Smooth muscle cell (in vitro differentiated cells): ENCODE data around the gene ZBTB7A. TPM values are rescaled to one million over a fixed set of nuclear protein-coding genes. Genes with fewer than 3 reads are reported as not detected.

Experiments
- DNase-seq: peaks from one replicate; lab custom pipeline; 2025; ENCODE audit not compliant: unreplicated experiment; lab: John Stamatoyannopoulos, UW
- H2AFZ ChIP-seq: fragments of 200-600 bp; sonication (generic); 2 replicates; pipeline ENCODE4 v1.6.0; 2016; ENCODE audit warnings: antibody characterized with exemption, low read depth, mild to moderate bottlenecking
- H3F3A ChIP-seq: fragments of 200-600 bp; sonication (generic); 2 replicates; pipeline ENCODE4 v1.6.0; 2017; ENCODE audit warnings: antibody characterized with exemption, low read depth
- H3K27ac ChIP-seq: fragments of 200-600 bp; sonication (generic); 2 replicates; pipeline ENCODE4 v1.5.1; 2016; ENCODE audit warnings: low read depth, mild to moderate bottlenecking
- H3K27me3 ChIP-seq: fragments of 200-600 bp; sonication (generic); 2 replicates; pipeline ENCODE4 v1.6.1; 2016; ENCODE audit warnings: low read depth, mild to moderate bottlenecking
- H3K36me3 ChIP-seq: fragments of 200-600 bp; sonication (generic); 2 replicates; pipeline ENCODE4 v1.5.1; 2016; ENCODE audit warnings: low read depth
- H3K4me1 ChIP-seq: fragments of 200-600 bp; sonication (generic); 2 replicates; pipeline ENCODE4 v1.5.1; 2016; ENCODE audit warnings: low read depth
- H3K4me2 ChIP-seq: fragments of 200-600 bp; sonication (generic); 2 replicates; pipeline ENCODE4 v1.6.0; 2016; ENCODE audit warnings: mild to moderate bottlenecking
- H3K4me3 ChIP-seq: fragments of 200-600 bp; sonication (generic); 2 replicates; pipeline ENCODE4 v1.5.1; 2016; ENCODE audit warnings: mild to moderate bottlenecking
- H3K79me2 ChIP-seq: fragments of 200-600 bp; sonication (generic); 2 replicates; pipeline ENCODE4 v1.6.0; 2016; ENCODE audit warnings: low read depth, mild to moderate bottlenecking
- H3K9ac ChIP-seq: fragments of 200-600 bp; sonication (generic); 2 replicates; pipeline ENCODE4 v1.6.0; 2016; ENCODE audit warnings: low read depth
- H3K9me3 ChIP-seq: fragments of 200-600 bp; sonication (generic); replicated peaks from 2 replicates; pipeline ENCODE4 v1.5.1; 2016; ENCODE audit warnings: low read depth
- H4K20me1 ChIP-seq: fragments of 200-600 bp; sonication (generic); 2 replicates; pipeline ENCODE4 v1.6.0; 2016; ENCODE audit warnings: low read depth
- WGBS: methylation state at CpG from one replicate; pipeline ENCODE4 v1.1.7; 2016; ENCODE audit warnings: low lambda C conversion rate; 5-methylcytosine and 5-hydroxymethylcytosine counted together
- polyA plus RNA-seq: library from polyadenylated mRNA; unstranded; fragments of >200 nt; fragmentation: Nextera tagmentation; extraction: Ambion mirVana; gene quantifications from 2 replicates; pipeline ENCODE4 v1.2.1, GENCODE V29; 2016
- total RNA-seq: library from RNA; depleted of rRNA; stranded (reverse); fragments of >200 nt; gene quantifications from 2 replicates; pipeline ENCODE4 v1.2.3, GENCODE V29; 2014
- TF ChIP-seq, protein P1 (sequence below): fragments of 200-600 bp; sonication (generic); IDR thresholded peaks from 2 replicates; pipeline ENCODE4 v1.5.1; 2017; ENCODE audit warnings: borderline replicate concordance, mild to moderate bottlenecking, antibody characterized with exemption; ENCODE audit not compliant: insufficient read depth, poor library complexity, severe bottlenecking

The ZBTB7A gene
- total and polyA plus RNA-seq, 2 experiments from 2014 or later = 13.3 to 36.0 TPM

DNA sequence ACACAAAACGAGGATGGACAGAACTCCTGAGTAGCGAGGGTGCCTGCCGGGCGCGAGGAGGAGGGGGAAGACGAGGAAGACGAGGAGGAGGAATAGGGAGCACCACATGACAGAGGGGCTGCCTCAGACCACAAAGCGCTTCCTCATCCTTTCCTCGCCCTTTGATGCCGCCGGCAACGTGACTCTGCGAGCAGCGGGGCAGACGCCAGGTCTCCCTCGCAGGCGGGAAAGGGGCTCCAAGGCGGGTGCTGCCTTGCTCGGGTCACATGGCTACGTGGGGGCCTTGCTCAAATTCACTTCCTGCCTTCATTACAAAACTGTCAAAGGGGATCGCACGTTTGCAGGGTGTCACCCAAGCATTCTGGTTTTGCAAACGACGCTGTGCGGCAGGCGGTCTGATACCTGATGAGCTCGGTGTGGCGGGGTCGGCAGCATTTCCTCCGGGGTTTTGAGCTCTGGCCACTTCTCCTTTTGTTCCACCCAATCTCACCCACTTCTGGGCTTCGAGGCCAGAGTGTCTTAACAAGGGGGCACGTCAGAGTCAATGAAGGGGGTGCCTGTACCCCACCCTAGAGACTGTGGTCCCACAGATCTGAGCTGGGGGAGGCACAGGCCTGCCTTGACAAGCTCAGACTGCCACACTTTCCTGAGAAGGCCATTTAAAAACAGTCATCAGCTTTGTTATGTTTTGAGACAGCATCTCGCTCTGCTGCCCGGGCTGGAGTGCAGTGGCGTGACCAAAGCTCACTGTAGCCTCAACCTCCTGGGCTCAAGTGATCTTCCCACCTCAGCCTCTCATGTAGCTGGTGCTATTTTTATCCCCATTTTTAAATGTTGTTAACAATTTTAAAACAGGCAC is 42.3 kb upstream of the ZBTB7A start:
- H3K79me2 ChIP-seq = no peaks in the 10 kb centered on the region
- TF ChIP-seq, protein P1, sequence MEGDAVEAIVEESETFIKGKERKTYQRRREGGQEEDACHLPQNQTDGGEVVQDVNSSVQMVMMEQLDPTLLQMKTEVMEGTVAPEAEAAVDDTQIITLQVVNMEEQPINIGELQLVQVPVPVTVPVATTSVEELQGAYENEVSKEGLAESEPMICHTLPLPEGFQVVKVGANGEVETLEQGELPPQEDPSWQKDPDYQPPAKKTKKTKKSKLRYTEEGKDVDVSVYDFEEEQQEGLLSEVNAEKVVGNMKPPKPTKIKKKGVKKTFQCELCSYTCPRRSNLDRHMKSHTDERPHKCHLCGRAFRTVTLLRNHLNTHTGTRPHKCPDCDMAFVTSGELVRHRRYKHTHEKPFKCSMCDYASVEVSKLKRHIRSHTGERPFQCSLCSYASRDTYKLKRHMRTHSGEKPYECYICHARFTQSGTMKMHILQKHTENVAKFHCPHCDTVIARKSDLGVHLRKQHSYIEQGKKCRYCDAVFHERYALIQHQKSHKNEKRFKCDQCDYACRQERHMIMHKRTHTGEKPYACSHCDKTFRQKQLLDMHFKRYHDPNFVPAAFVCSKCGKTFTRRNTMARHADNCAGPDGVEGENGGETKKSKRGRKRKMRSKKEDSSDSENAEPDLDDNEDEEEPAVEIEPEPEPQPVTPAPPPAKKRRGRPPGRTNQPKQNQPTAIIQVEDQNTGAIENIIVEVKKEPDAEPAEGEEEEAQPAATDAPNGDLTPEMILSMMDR = no peak
- H3K4me1 ChIP-seq = no peaks in the 10 kb centered on the region
- no peak overlapping the region for H3K4me3 ChIP-seq
- H2AFZ ChIP-seq = no peak overlapping the region
- H3K27ac ChIP-seq = no peak overlapping the region
- WGBS = 96% methylated on average over 35 of the region's 35 CpGs
- H3K4me2 ChIP-seq = no peak overlapping the region
- H3K9ac ChIP-seq = no peak overlapping the region
- DNase-seq = no peak
- H3K36me3 ChIP-seq = no peaks in the 10 kb centered on the region
- no peaks in the 10 kb centered on the region for H3F3A ChIP-seq
- H3K9me3 ChIP-seq = no peaks in the 10 kb centered on the region
- H4K20me1 ChIP-seq = peaks cover 28% of the 10 kb centered on the region
- no peaks in the 10 kb centered on the region for H3K27me3 ChIP-seq

DNA sequence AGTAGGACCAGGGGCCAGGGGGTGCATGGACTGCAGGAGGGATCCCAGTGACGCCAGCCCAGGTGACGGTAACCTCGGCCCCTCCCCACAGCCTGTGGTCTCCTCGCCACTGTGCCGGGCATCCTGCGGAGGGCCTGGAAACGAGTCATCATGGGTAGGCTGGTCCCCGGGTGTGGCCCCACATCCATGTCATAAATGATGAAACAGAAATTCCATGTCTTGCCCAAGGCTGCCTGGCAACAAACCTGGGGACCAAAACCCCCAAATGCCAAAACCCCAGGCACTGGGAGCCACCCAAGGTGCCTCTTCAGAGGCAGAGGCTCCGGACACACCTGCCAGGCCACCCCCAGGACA is 36.4 kb upstream of the ZBTB7A start:
- no peak for DNase-seq
- Histone ChIP-seq H3K27ac (no peak overlapping the region), H3K9me3 (no peaks in the 10 kb centered on the region), H3K27me3 (no peaks in the 10 kb centered on the region), H3K4me2 (no peak overlapping the region), H3K4me1 (no peaks in the 10 kb centered on the region), H3K79me2 (no peaks in the 10 kb centered on the region), H2AFZ (no peak overlapping the region), H3F3A (no peaks in the 10 kb centered on the region), H4K20me1 (peaks cover 9% of the 10 kb centered on the region), H3K4me3 (no peak overlapping the region), H3K9ac (no peak overlapping the region), H3K36me3 (no peaks in the 10 kb centered on the region)
- TF ChIP-seq, protein P1 = no peak
- 78% methylated on average over 9 of the region's 9 CpGs for WGBS

DNA sequence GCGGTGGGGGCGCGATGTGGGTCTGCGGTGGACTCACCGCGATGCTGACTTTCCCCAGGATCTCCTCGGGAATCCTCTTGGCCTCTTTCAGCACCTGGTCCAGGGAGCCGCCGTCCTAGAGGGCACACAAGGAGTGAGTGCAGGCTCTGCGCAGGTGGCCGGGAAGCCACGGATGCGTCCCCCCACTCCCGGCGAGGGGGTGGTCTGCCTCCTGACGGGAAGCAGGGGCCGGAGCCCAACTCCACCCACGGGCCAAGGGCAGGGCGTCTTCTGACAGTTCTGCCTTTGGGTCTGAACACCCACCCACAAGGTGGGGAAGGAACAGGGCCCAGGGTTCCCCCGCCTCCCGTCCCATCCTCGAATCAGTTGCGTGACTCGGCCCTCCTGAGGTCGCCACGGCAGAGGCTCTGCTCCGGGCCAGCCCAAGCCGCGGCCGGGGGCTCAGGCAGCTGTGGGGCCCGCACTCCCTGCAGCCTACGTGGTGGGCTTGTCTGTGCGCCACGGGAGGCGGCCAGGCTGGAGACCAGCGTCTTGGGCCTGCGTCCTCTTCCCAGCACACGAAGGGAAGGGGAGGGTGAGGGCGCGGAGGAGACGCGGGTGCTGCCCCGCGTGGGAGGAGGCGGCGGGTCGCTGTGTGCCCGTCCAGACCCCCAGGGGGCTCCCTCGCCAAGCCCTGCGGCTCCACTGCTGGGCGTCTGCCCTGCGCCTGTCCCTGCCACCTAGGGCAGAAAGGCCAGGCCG is 35.8 kb upstream of the ZBTB7A start:
- Histone ChIP-seq H3K36me3 (no peaks in the 10 kb centered on the region), H3K9ac (no peak overlapping the region), H3K27ac (no peak overlapping the region), H3K79me2 (no peaks in the 10 kb centered on the region), H3K27me3 (no peaks in the 10 kb centered on the region), H3K4me2 (no peak overlapping the region), H2AFZ (no peak overlapping the region), H3K9me3 (no peaks in the 10 kb centered on the region), H3F3A (no peaks in the 10 kb centered on the region), H3K4me3 (no peak overlapping the region), H4K20me1 (peaks cover 9% of the 10 kb centered on the region), H3K4me1 (no peaks in the 10 kb centered on the region)
- no peak for DNase-seq
- WGBS = 97% methylated on average over 51 of the region's 53 CpGs
- TF ChIP-seq, protein P1 = no peak
